T-helper 9 cell (primary cell): ENCODE results near the gene SPDYE6.
"Not testable (repeated sequence)": the region's sequence is repeated elsewhere in the genome, so short reads cannot be mapped to it uniquely, and the experiment has no call there.

Source experiments
- DNase-seq: peaks from one replicate; pipeline ENCODE4 v3.0.0-alpha.2; 2020

SPDYE6 gene

GRCh38 chr7:102363549-102364393 is 7.5 kb upstream of the SPDYE6 start:
- DNase-seq, result peak; percentile 83

- not testable (repeated sequence) for DNase-seq
Observed at GRCh38 chr7:102346983-102347382, 9.3 kb downstream of the SPDYE6 start.

- DNase-seq, result not testable (repeated sequence)
Observed at GRCh38 chr7:102340599-102341368, 15.5 kb downstream of the SPDYE6 start.

GRCh38 chr7:102337420-102337819 is 18.8 kb downstream of the SPDYE6 start:
- not testable (repeated sequence) for DNase-seq

GRCh38 chr7:102337002-102337401 is 19.2 kb downstream of the SPDYE6 start:
- DNase-seq, result not testable (repeated sequence)

- DNase-seq, result not testable (repeated sequence)
Observed at GRCh38 chr7:102335574-102335973, 20.7 kb downstream of the SPDYE6 start.

GRCh38 chr7:102330666-102331460 is 25.4 kb downstream of the SPDYE6 start:
- DNase-seq, result not testable (repeated sequence)

- DNase-seq, result not testable (repeated sequence)
Observed at GRCh38 chr7:102329366-102329765, 26.9 kb downstream of the SPDYE6 start.

GRCh38 chr7:102328863-102329262 is 27.4 kb downstream of the SPDYE6 start:
- DNase-seq, result not testable (repeated sequence)

GRCh38 chr7:102327183-102327582 is 29.1 kb downstream of the SPDYE6 start:
- DNase-seq, result not testable (repeated sequence)

- no peak for DNase-seq
Observed at GRCh38 chr7:102326157-102326889, 29.9 kb downstream of the SPDYE6 start.

- DNase-seq, result not testable (repeated sequence)
Observed at GRCh38 chr7:102325106-102325505, 31.1 kb downstream of the SPDYE6 start.

GRCh38 chr7:102323914-102324195 is 32.4 kb downstream of the SPDYE6 start:
- DNase-seq, result no peak

- no peak for DNase-seq
Observed at GRCh38 chr7:102322202-102322715, 34.0 kb downstream of the SPDYE6 start.

- DNase-seq, result no peak
Observed at GRCh38 chr7:102321351-102322201, 34.7 kb downstream of the SPDYE6 start.

GRCh38 chr7:102320601-102321350 is 35.5 kb downstream of the SPDYE6 start:
- no peak for DNase-seq

- no peak for DNase-seq
Observed at GRCh38 chr7:102320181-102320580, 36.1 kb downstream of the SPDYE6 start.

GRCh38 chr7:102319671-102320070 is 36.6 kb downstream of the SPDYE6 start:
- no peak for DNase-seq

- no peak for DNase-seq
Observed at GRCh38 chr7:102318482-102318971, 37.7 kb downstream of the SPDYE6 start.
